Epithelial cell of proximal tubule (primary cell): Measurements from ENCODE around the gene EXOC7. TPM values are rescaled to one million over a fixed set of nuclear protein-coding genes. Genes with fewer than 3 reads are reported as not detected.

Source experiments
- DNase-seq: peaks from one replicate; pipeline ENCODE4 v3.0.0-alpha.2; 2011; ENCODE audit warnings: low read depth
- H3K4me3 ChIP-seq: 2 replicates; pipeline ENCODE4 v1.5.1; 2011; ENCODE audit warnings: low read depth, mild to moderate bottlenecking, low read length
- CTCF ChIP-seq: conservative IDR thresholded peaks from 2 replicates; pipeline ENCODE4 v1.5.1; 2012; ENCODE audit warnings: low read depth, mild to moderate bottlenecking, low read length
- total RNA-seq: library from RNA; depleted of rRNA; stranded (reverse); fragments of >200 nt; gene quantifications from 2 replicates; pipeline ENCODE4 v1.2.3, GENCODE V29; 2015

EXOC7 gene
- total RNA-seq, 1 donor from 2014 or later: 39.6 TPM

- no peak overlapping the region for H3K4me3 ChIP-seq
- no peak for DNase-seq
- TF ChIP-seq CTCF: no peak
Observed at GRCh38 chr17:76085066-76085730, 18.4 kb downstream of the EXOC7 start.

- TF ChIP-seq CTCF: no peak
- no peak for DNase-seq
Observed at GRCh38 chr17:76083536-76084182, 19.9 kb downstream of the EXOC7 start.

GRCh38 chr17:76082326-76083251 is 21.0 kb downstream of the EXOC7 start:
- DNase-seq: no peak

More at GRCh38 chr17:76083536-76084182, 19.9 kb downstream of the EXOC7 start:
- H3K4me3 ChIP-seq: no peak overlapping the region

GRCh38 chr17:76081295-76082210 is 22.0 kb downstream of the EXOC7 start:
- no peak for TF ChIP-seq CTCF
- no peak for DNase-seq
- H3K4me3 ChIP-seq: no peak overlapping the region

More at GRCh38 chr17:76082326-76083251, 21.0 kb downstream of the EXOC7 start:
- no peak for TF ChIP-seq CTCF
- H3K4me3 ChIP-seq: no peak overlapping the region

GRCh38 chr17:76080768-76081287 is 22.8 kb downstream of the EXOC7 start:
- no peak for TF ChIP-seq CTCF
- no peak overlapping the region for H3K4me3 ChIP-seq
- DNase-seq: no peak
